Liver (tissue), 9 donors: ENCODE measurements around the gene CDPF1. TPM values are rescaled to one million over a fixed set of nuclear protein-coding genes. Genes with fewer than 3 reads are reported as not detected.

Experiments
- DNase-seq: peaks from one replicate; pipeline ENCODE4 v3.0.0-alpha.2; 2017; ENCODE audit warnings: low spot score
- H3K27ac ChIP-seq, 2 donors: one replicate each; pipeline ENCODE4 v1.7.0; 2013; ENCODE audit warnings: inconsistent platforms in 2 of 2, low read length in 2 of 2, control low read depth in 1 of 2, low read depth in 1 of 2, mild to moderate bottlenecking in 1 of 2
- H3K27me3 ChIP-seq, 4 donors: one replicate each; pipeline versions ENCODE4 v1.6.1 to v1.7.0; 2013; ENCODE audit warnings: low read length in 3 of 4, inconsistent platforms in 1 of 4, mild to moderate bottlenecking in 1 of 4, moderate library complexity in 1 of 4; ENCODE audit not compliant: control insufficient read depth in 4 of 4, insufficient read depth in 4 of 4
- H3K36me3 ChIP-seq, 4 donors: one replicate each; pipeline versions ENCODE4 v1.6.1 to v1.7.0; 2013; ENCODE audit warnings: low read length in 3 of 4, mild to moderate bottlenecking in 3 of 4, low read depth in 1 of 4, moderate library complexity in 1 of 4; ENCODE audit not compliant: control insufficient read depth in 4 of 4, insufficient read depth in 3 of 4
- H3K4me1 ChIP-seq, 4 donors: one replicate each; pipeline versions ENCODE4 v1.6.1 to v1.7.0; 2013; ENCODE audit warnings: low read length in 3 of 4, mild to moderate bottlenecking in 3 of 4, moderate library complexity in 1 of 4; ENCODE audit not compliant: control insufficient read depth in 4 of 4, insufficient read depth in 4 of 4
- H3K4me3 ChIP-seq, 3 donors: one replicate each; pipeline versions ENCODE4 v1.6.1 to v1.7.0; 2013; ENCODE audit warnings: low read length in 3 of 3, control low read depth in 1 of 3, low read depth in 1 of 3, mild to moderate bottlenecking in 1 of 3
- H3K9ac ChIP-seq, 2 donors: one replicate each; pipeline ENCODE4 v1.7.0; 2013; ENCODE audit warnings: low read length in 2 of 2, mild to moderate bottlenecking in 2 of 2, moderate library complexity in 2 of 2, control low read depth in 1 of 2, low read depth in 1 of 2
- H3K9me3 ChIP-seq, 4 donors: one replicate each; pipeline versions ENCODE4 v1.6.1 to v1.7.0; 2013; ENCODE audit warnings: low read length in 3 of 4; ENCODE audit not compliant: control insufficient read depth in 4 of 4
- FOXA2 ChIP-seq: IDR thresholded peaks from 2 replicates; pipeline ENCODE4 v1.6.1; 2016; ENCODE audit warnings: antibody characterized with exemption
- GABPA ChIP-seq, 2 donors: IDR thresholded peaks in 1 of 2; conservative IDR thresholded peaks in 1 of 2; 2 replicates each; pipeline ENCODE4 v1.6.1; 2016; ENCODE audit warnings: antibody characterized with exemption in 2 of 2, mild to moderate bottlenecking in 1 of 2, moderate library complexity in 1 of 2
- HNF4A ChIP-seq, 2 donors: conservative IDR thresholded peaks; 2 replicates each; pipeline ENCODE4 v1.6.1; 2016; ENCODE audit warnings: antibody characterized with exemption in 2 of 2, mild to moderate bottlenecking in 2 of 2
- HNF4G ChIP-seq: IDR thresholded peaks from 2 replicates; pipeline ENCODE4 v1.6.1; 2016; ENCODE audit warnings: antibody characterized with exemption
- JUND ChIP-seq, 2 donors: IDR thresholded peaks; 2 replicates each; pipeline ENCODE4 v1.6.1; 2016; ENCODE audit warnings: antibody characterized with exemption in 2 of 2
- NR2F2 ChIP-seq: IDR thresholded peaks from 2 replicates; pipeline ENCODE4 v1.6.1; 2016; ENCODE audit warnings: antibody characterized with exemption
- RAD21 ChIP-seq, 2 donors: IDR thresholded peaks; 2 replicates each; pipeline ENCODE4 v1.6.1; 2016; ENCODE audit warnings: antibody characterized with exemption in 2 of 2, mild to moderate bottlenecking in 2 of 2
- RXRA ChIP-seq, 2 donors: IDR thresholded peaks; 2 replicates each; pipeline ENCODE4 v1.6.1; 2017 to 2018; ENCODE audit warnings: antibody characterized with exemption in 2 of 2, mild to moderate bottlenecking in 1 of 2
- YY1 ChIP-seq: IDR thresholded peaks from 2 replicates; pipeline ENCODE4 v1.6.1; 2016; ENCODE audit warnings: antibody characterized with exemption, mild to moderate bottlenecking
- WGBS: extraction: QIAGEN DNeasy Blood & Tissue Kit; methylation state at CpG from one replicate; pipeline ENCODE4 v1.1.7; 2013; 5-methylcytosine and 5-hydroxymethylcytosine counted together
- polyA plus RNA-seq, 2 donors: library from polyadenylated mRNA; stranded (reverse) in 1 of 2; unstranded in 1 of 2; fragments of 200-250 nt in 1 of 2; fragments of >200 nt in 1 of 2; fragmentation: Nextera tagmentation in 1 of 2; extraction: Ambion mirVana in 1 of 2; gene quantifications; one replicate each; pipeline versions ENCODE4 v1.2.1 to v1.2.3, GENCODE V29; 2013 to 2015
- total RNA-seq, 2 donors: library from RNA; depleted of rRNA; stranded (reverse); fragments of >200 nt; gene quantifications; one replicate each; pipeline ENCODE4 v1.2.3, GENCODE V29; 2014
- TF ChIP-seq, protein P1 (sequence below): IDR thresholded peaks from 2 replicates; pipeline ENCODE4 v1.6.1; 2016; ENCODE audit warnings: antibody characterized with exemption
- TF ChIP-seq, protein P2 (sequence below): IDR thresholded peaks from 2 replicates; pipeline ENCODE4 v1.6.1; 2016; ENCODE audit warnings: antibody characterized with exemption, mild to moderate bottlenecking
- TF ChIP-seq, protein P3 (sequence below): IDR thresholded peaks from 2 replicates; pipeline ENCODE4 v1.6.1; 2016; ENCODE audit warnings: antibody characterized with exemption
- TF ChIP-seq, protein P4 (sequence below): IDR thresholded peaks from 2 replicates; pipeline ENCODE4 v1.6.1; 2016; ENCODE audit warnings: antibody characterized with exemption
- donor health status: healthy.
- donor health status: healthy.
- donor health status: healthy.
- donor health status: healthy.
- donor health status: healthy.

The CDPF1 gene
- total and polyA plus RNA-seq, 4 donors, result 3.9 to 6.6 (median 5.3) TPM

DNA sequence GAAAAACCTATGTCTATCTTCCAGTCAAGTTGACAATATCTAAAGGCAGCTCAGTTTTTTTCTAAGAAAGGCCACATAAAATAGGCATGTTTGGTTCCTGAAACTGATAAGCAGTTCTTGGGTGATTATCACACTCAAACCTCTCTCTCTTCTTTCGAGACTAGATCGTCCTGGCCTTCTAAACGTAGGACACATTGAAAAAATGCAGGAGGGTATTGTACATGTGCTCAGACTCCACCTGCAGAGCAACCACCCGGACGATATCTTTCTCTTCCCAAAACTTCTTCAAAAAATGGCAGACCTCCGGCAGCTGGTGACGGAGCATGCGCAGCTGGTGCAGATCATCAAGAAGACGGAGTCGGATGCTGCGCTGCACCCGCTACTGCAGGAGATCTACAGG, 15.1 kb downstream of the CDPF1 start:
- WGBS, result 95% methylated on average over 12 of the region's 12 CpGs
- H3K4me1 ChIP-seq, result peaks cover 0 to 7% (median 3%) of the 10 kb centered on the region in 4 donors
- peaks cover 19 to 49% (median 44%) of the 10 kb centered on the region in 4 donors for H3K36me3 ChIP-seq
- TF ChIP-seq, protein P1, sequence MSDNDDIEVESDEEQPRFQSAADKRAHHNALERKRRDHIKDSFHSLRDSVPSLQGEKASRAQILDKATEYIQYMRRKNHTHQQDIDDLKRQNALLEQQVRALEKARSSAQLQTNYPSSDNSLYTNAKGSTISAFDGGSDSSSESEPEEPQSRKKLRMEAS, result no peak
- TF ChIP-seq YY1, result no peak
- TF ChIP-seq, protein P2, sequence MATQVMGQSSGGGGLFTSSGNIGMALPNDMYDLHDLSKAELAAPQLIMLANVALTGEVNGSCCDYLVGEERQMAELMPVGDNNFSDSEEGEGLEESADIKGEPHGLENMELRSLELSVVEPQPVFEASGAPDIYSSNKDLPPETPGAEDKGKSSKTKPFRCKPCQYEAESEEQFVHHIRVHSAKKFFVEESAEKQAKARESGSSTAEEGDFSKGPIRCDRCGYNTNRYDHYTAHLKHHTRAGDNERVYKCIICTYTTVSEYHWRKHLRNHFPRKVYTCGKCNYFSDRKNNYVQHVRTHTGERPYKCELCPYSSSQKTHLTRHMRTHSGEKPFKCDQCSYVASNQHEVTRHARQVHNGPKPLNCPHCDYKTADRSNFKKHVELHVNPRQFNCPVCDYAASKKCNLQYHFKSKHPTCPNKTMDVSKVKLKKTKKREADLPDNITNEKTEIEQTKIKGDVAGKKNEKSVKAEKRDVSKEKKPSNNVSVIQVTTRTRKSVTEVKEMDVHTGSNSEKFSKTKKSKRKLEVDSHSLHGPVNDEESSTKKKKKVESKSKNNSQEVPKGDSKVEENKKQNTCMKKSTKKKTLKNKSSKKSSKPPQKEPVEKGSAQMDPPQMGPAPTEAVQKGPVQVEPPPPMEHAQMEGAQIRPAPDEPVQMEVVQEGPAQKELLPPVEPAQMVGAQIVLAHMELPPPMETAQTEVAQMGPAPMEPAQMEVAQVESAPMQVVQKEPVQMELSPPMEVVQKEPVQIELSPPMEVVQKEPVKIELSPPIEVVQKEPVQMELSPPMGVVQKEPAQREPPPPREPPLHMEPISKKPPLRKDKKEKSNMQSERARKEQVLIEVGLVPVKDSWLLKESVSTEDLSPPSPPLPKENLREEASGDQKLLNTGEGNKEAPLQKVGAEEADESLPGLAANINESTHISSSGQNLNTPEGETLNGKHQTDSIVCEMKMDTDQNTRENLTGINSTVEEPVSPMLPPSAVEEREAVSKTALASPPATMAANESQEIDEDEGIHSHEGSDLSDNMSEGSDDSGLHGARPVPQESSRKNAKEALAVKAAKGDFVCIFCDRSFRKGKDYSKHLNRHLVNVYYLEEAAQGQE, result no peak
- TF ChIP-seq, protein P3, sequence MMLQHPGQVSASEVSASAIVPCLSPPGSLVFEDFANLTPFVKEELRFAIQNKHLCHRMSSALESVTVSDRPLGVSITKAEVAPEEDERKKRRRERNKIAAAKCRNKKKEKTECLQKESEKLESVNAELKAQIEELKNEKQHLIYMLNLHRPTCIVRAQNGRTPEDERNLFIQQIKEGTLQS, result no peak
- H3K27ac ChIP-seq, result no peak overlapping the region
- no peak for DNase-seq
- H3K27me3 ChIP-seq, result no peaks in the 10 kb centered on the region
- H3K9me3 ChIP-seq, result no peaks in the 10 kb centered on the region
- no peak overlapping the region for H3K9ac ChIP-seq
- no peak overlapping the region for H3K4me3 ChIP-seq

DNA sequence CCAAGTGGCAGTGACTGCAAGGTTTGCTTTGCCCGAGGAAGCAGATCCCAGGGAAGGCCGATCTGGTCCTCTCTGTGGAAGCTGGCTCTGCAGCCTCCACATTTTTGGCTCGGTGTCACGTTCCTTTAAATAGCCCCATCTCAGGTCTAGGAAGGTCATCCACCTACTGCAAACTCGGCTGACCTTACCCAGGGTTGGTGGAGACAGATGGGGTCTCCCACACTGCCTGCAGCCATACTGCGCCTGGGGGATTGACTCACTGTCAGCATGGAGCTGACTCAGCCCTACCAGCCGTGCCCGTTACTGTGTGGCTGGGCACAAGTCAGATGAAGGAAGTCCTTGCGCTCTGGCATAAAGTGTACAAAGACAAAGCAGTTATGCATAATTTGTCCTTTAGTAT, 16.9 kb downstream of the CDPF1 start:
- H3K4me1 ChIP-seq, result no peaks in the 10 kb centered on the region
- H3K27me3 ChIP-seq, result no peaks in the 10 kb centered on the region
- no peak for DNase-seq
- H3K4me3 ChIP-seq, result no peak overlapping the region
- no peak overlapping the region for H3K9ac ChIP-seq
- H3K27ac ChIP-seq, result no peak overlapping the region
- peaks cover 15 to 36% (median 34%) of the 10 kb centered on the region in 4 donors for H3K36me3 ChIP-seq
- TF ChIP-seq JUND (IDR thresholded peaks at IDR 0.05), result no peak
- TF ChIP-seq HNF4G, result no peak
- no peak for TF ChIP-seq GABPA (IDR thresholded peaks at IDR 0.05 in 1 of 2, conservative IDR thresholded peaks at IDR 0.05 in 1 of 2)
- no peak for TF ChIP-seq FOXA2
- 64% methylated on average over 9 of the region's 9 CpGs for WGBS
- no peaks in the 10 kb centered on the region for H3K9me3 ChIP-seq

DNA sequence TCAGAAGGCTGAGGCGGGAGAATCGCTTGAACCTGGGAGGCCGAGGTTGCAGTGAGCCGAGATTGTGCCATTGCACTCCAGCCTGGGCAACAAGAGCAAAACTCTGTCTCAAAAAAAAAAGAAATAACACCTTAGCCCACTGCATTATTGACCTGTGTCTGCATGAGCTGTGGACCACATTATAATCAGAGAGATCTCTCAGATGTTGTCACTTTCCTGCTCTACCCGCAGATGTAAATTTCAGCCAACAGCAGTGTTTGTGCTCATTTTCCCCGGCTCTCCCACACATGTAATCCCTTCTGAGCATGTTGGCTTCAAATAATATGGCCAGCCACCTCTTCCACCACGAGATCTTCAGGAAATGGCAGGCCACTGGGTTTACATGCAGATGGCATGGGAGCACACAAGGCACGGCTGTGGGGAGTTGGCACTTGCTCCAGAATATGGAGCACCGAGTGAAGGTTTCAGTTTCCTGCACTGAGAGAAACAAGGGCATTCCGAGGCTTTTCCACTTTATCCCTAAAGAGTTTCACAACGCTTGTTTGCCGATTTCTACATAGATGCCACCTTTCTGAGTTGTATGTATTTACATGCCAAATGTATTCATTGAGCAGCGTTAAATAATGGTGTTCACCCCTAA, 19.7 kb downstream of the CDPF1 start:
- Histone ChIP-seq H3K4me3 (no peak overlapping the region), H3K27me3 (no peaks in the 10 kb centered on the region), H3K9me3 (no peaks in the 10 kb centered on the region), H3K9ac (no peak overlapping the region), H3K4me1 (no peaks in the 10 kb centered on the region), H3K36me3 (peaks cover 8 to 25% (median 22%) of the 10 kb centered on the region in 4 donors), H3K27ac (no peak overlapping the region)
- TF ChIP-seq YY1 (peak; percentile 12), HNF4A (conservative IDR thresholded peaks at IDR 0.05) (peak; percentile 23 to 39), RAD21 (IDR thresholded peaks at IDR 0.05) (peak in 1 of 2 donors; percentile 21), FOXA2 (peak; percentile 8), NR2F2 (no peak), HNF4G (no peak), RXRA (IDR thresholded peaks at IDR 0.05) (peak in 1 of 2 donors; percentile 40)
- TF ChIP-seq, protein P4, sequence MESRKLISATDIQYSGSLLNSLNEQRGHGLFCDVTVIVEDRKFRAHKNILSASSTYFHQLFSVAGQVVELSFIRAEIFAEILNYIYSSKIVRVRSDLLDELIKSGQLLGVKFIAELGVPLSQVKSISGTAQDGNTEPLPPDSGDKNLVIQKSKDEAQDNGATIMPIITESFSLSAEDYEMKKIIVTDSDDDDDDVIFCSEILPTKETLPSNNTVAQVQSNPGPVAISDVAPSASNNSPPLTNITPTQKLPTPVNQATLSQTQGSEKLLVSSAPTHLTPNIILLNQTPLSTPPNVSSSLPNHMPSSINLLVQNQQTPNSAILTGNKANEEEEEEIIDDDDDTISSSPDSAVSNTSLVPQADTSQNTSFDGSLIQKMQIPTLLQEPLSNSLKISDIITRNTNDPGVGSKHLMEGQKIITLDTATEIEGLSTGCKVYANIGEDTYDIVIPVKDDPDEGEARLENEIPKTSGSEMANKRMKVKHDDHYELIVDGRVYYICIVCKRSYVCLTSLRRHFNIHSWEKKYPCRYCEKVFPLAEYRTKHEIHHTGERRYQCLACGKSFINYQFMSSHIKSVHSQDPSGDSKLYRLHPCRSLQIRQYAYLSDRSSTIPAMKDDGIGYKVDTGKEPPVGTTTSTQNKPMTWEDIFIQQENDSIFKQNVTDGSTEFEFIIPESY, result no peak
- TF ChIP-seq, protein P1, result no peak
- DNase-seq, result no peak
- WGBS, result 65% methylated on average over 13 of the region's 13 CpGs
